Measurements from ENCODE around the gene SUGCT.
"Not testable (repeated sequence)": the region's sequence is repeated elsewhere in the genome, so short reads cannot be mapped to it uniquely, and the experiment has no call there.

The SUGCT gene

DNA sequence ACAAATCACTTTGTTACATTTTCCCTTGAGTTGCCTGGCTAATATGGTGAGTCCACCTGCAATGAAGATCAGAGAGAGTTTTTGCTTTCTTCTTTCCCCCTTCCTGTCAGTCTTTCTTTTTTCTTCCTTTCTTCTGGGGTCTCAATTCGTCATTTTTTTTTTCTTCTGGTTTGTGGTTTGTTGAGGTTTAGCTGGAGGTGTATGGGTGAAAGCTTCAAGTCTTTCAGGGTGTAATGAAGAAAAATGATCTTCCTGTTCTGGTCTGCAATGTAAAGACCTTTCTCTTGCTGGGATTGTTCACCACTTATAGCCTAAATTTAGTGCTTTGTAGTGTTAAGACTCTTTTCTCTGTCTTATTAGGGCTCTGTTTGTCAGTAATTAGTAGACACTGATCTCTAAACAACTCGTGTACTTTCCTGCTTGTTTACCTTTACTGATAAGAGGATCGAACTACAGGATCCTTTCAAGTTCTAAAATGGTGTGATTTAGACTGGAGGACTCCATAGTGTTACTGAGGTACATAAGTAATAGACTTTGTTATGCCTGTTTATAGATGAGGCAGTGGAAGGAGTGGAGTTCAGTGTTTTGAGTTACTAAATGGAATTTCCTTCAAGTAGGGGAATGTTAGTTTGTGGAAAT is 129.1 kb downstream of the SUGCT start:
- no peak for DNase-seq (ENCODE audit: low spot score)

GRCh38 chr7:40267583-40267982 is 132.8 kb downstream of the SUGCT start:
- no peak for DNase-seq (ENCODE audit: low spot score)

- not testable (repeated sequence) for DNase-seq (ENCODE audit: low spot score)
Measured at GRCh38 chr7:40268810-40269209, 134.0 kb downstream of the SUGCT start.

DNA sequence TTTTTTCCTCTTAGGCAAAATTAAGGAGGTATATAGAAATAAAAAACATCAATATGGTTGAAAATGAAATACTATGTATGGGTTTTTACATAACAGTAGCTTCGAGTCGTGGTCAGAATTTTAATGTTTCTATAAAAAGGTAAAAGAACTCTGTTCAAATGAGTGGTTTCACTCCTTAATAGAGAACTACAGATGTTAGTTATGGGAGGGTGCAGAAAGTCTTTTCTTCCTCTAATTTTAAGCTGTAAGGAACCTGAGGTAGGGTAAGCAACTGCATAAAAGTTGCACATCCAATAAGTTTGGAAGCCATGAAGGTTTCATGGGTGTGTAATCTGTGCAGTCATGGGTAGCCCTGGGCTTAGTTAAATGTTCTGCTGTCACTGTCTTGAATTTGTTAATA is 141.3 kb downstream of the SUGCT start:
- DNase-seq (ENCODE audit: low spot score) = no peak

GRCh38 chr7:40279991-40280390 is 145.2 kb downstream of the SUGCT start:
- no peak for DNase-seq (ENCODE audit: low spot score)

DNA sequence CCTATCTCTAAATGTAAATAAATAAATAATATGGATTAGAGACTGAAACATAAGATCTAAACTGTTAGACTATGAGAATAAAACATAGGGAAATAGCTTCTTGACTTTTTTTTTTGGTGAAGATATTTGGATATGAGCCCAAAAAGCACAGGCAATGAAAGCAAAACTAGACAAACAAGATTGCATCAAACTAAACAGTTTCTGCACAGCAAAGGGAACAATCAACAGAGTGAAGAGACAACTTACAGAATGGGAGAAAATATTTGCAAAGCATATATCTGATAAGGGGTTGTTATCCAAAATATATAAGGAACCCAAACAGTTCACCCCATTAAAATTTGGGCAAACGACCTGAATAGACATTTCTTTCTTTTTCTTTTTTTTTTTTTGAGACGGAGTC is 148.1 kb downstream of the SUGCT start:
- no peak for DNase-seq (ENCODE audit: low spot score)

- DNase-seq (ENCODE audit: low spot score) = no peak
Measured at GRCh38 chr7:40283391-40283790, 148.6 kb downstream of the SUGCT start.

GRCh38 chr7:40288827-40289226 is 154.0 kb downstream of the SUGCT start:
- DNase-seq (ENCODE audit: low spot score) = no peak

GRCh38 chr7:40297741-40298311 is 163.0 kb downstream of the SUGCT start:
- no peak for DNase-seq (ENCODE audit: low spot score)

DNA sequence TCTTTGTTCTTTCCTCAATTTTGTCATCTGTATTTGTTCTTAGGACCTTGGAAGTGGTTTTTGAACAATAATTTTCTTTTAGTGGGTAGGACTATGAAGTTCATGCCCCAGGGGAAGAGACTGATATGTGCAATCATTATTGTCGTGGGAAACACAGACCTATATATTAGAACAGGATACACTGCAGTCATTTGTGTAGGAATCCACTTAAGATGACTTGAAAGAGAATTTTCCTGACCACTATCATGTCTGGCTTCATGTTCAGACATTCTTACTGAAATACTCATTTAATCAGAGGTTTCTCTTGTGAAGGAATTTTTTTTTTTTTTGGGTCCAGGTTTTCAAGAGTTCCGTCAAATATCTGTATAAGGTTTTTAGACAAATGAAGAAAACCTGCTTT is 163.6 kb downstream of the SUGCT start:
- DNase-seq (ENCODE audit: low spot score) = no peak

- DNase-seq (ENCODE audit: low spot score) = no peak
Measured at GRCh38 chr7:40299097-40299496, 164.3 kb downstream of the SUGCT start.

DNA sequence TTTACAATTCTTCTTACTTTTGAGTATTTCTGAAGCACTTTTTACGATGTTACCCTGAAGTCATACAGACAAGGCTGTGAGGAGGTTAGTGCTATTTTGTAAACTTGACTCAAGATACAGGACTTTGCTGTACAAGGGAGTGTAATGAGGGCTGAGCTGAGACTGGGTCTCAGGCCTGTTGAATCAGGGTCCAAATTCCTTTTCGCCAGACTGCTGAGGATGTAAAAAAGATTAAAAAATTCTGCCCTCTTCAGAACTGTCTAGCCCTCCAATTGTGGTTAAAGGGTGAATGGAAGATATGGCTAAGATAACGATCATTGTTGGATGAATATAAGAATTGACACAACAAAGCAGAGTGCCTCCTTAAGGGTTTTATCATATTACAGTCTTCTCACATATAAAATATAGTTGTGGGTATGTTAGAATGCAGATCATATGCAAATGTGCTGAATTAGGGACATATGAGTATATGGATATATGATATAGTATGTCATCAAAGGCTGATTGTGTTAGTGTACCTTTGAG is 165.4 kb downstream of the SUGCT start:
- DNase-seq (ENCODE audit: low spot score) = no peak

DNA sequence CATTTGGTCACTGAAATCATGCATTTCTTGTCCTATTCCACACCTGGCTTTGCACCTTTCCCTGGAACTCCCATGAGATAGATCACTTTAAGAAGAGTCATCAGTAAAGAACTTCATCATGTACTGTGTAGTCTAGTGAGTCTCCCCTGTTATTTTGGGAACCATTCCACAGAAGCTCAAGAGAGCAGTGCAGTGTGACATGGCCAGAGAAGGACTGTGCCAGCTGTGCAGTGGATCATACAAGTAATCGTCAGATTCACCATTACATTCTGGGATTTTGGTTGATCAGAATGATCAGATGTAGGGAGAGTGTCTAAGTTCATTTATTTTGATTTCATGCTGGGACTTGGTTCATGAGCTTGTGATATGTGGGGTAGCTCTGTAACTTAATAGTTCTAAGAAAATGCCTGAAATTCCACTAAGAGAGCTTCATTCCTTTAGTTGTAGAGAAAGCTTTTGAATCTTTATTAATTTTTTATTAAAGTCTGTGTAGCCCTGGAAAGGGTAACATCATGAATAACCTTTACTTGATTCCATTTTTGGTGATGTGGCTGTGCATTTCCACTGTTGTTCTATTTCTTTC is 166.8 kb downstream of the SUGCT start:
- DNase-seq (ENCODE audit: low spot score) = no peak

DNA sequence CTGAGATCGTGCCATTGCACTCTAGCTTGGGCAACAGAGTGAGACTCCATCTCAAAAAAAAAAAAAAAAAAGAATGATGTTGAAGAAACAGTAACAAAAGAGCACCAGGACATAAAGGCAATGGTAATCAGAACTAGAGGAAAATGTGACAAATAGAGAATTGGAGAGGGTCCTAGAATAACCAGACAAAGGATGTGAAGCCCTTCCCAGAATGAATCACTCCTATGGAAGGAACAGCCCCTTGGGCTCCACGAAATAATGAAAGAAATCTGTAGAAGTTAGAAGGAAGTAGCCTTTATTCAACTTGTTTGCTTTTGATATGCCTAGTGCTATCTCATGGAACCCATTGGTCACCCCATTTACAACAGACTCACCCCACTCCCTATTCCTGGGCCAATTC is 169.2 kb downstream of the SUGCT start:
- DNase-seq (ENCODE audit: low spot score) = no peak

GRCh38 chr7:40305229-40305628 is 170.4 kb downstream of the SUGCT start:
- no peak for DNase-seq (ENCODE audit: low spot score)

DNA sequence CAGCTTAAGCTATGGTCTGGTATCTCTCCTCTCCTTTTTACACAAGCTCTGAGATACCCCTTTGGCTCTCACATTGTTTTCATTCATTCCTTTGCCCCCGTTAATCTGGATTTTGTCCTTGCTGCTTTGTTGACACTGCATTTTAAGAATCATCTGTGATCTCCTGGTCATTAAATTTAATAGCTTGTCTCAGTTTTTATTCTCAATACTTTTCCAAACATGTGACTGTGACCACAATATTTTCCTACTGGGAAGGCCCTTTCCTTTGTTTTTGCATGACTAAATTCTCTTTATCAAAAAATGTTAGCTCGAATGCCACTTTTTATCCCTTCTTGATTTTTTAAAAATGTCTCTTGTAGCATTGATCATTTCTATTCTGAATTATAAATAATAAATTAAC is 171.2 kb downstream of the SUGCT start:
- no peak for DNase-seq (ENCODE audit: low spot score)

DNA sequence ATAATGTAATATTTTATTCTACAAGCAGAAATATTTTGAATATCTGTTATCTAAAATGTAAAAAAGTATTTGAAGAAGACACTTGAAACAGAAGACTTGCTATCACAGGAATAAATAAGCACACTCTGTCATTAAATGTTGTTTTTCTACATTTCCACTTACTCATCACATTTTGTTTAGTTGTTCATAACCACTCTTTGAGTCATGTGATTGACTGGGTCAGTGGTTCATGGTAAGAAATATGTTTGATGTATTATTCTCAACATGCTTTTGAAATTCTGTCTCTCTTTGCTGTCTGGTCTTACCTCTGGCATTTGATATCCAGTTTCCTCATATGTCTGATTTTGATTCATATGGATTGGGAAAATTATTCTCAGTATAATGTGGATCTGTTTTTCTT is 171.8 kb downstream of the SUGCT start:
- no peak for DNase-seq (ENCODE audit: low spot score)

GRCh38 chr7:40310258-40310657 is 175.5 kb downstream of the SUGCT start:
- no peak for DNase-seq (ENCODE audit: low spot score)

DNA sequence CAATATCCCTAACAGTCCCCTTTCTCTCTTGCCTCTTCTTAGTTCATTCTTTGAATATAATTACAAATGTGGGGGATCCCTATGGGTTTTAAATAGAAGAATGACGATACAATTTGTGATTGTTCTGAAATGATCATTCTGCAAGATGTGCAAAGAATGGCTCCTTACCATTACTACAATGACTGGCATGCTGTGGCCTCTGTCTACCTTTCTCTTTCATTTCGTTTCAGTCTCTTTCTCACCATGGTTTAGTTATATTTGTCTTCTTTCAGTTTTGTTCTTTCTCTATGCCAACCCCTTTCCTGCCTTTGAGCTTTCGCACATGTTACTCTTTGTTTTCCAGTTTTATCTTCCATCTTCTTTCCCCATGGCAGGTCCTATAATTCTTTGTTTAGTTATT is 176.5 kb downstream of the SUGCT start:
- no peak for DNase-seq (ENCODE audit: low spot score)

DNA sequence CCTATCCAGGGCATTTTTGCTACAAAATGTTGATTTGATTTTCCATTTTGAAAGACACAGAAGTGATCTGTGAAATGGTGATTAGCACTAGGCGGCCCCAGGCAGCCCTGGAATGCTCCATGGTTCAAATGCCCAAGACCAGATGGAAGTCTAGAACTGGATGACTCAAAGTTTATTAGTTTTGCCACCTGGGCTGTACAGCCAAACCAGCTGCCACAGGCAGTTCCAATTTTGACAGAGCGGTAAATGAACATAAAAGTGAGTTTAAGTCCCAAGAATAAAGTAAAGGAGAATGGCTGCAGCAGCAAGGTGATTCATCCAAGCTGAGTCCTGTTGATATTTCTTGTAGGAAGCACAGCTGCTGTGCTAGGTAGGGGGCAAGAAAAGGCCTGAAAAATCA is 180.5 kb downstream of the SUGCT start:
- DNase-seq (ENCODE audit: low spot score) = no peak

DNA sequence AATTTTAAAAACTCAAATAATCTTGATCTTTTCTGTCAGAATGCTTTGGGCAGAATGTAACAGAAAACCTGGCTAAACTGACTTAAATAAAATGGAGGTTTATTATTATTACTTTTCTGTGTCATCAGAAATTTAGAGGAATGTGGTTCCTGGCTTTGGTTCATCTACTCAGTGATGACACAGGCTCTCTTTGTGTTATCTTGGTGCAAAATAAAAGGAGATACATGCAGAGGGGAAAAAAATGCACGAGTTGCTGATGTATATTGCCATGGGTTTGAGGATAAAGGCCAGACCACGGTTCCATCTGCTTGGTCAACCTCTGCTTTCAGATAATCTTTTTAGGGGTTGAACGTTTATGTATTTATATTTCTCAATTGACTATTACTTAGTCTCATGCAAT is 181.4 kb downstream of the SUGCT start:
- no peak for DNase-seq (ENCODE audit: low spot score)

DNA sequence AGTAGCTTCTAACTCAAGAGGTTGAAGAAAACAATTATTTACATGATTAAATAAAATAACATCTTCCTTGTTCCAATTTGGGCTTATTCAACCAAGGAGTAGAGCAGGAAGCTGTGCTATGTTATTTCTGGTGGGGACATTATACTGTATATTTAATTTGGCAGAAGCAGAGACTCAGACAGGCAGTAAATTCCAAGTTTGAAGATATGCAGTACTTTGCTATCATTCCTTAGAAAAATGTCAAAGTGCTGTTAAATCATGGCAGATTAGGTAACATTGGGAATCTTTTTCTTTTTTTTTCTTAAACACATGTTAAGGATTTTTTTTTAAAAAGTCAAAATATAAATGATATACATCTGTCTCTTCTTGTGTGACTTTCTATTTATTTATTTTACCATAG is 190.1 kb downstream of the SUGCT start:
- no peak for DNase-seq (ENCODE audit: low spot score)

- DNase-seq (ENCODE audit: low spot score) = no peak
Measured at GRCh38 chr7:40327113-40327512, 192.3 kb downstream of the SUGCT start.

- DNase-seq (ENCODE audit: low spot score) = no peak
Measured at GRCh38 chr7:40327873-40328272, 193.1 kb downstream of the SUGCT start.
